Mammary epithelial cell (primary cell): Measurements from ENCODE around the gene MPZL1.
"Not testable (repeated sequence)": the region's sequence is repeated elsewhere in the genome, so short reads cannot be mapped to it uniquely, and the experiment has no call there.

Source experiments
- CTCF ChIP-seq, 2 donors: IDR thresholded peaks in 1 of 2; conservative IDR thresholded peaks in 1 of 2; 2 replicates each; pipeline ENCODE4 v1.5.1; 2011 to 2012; ENCODE audit warnings: inconsistent platforms in 2 of 2, low read length in 2 of 2, mild to moderate bottlenecking in 2 of 2, control low read depth in 1 of 2, low read depth in 1 of 2; ENCODE audit not compliant: insufficient read depth in 1 of 2; ENCODE audit errors: extremely low read depth in 1 of 2
- EZH2 ChIP-seq: IDR thresholded peaks from 2 replicates; pipeline ENCODE4 v1.6.1; 2012; ENCODE audit warnings: low read length, inconsistent platforms, borderline replicate concordance

- not testable (repeated sequence) for TF ChIP-seq CTCF (conservative IDR thresholded peaks at IDR 0.05 in 1 of 2, IDR thresholded peaks at IDR 0.05 in 1 of 2; ENCODE audit: extremely low read depth in 1 of 2, insufficient read depth in 1 of 2, low read depth in 1 of 2, low read length in 2 of 2); EZH2
Observed at GRCh38 chr1:167830668-167831067, 108.9 kb downstream of the MPZL1 start.
